ENCODE data around the gene C6orf136.

Gene C6orf136

DNA sequence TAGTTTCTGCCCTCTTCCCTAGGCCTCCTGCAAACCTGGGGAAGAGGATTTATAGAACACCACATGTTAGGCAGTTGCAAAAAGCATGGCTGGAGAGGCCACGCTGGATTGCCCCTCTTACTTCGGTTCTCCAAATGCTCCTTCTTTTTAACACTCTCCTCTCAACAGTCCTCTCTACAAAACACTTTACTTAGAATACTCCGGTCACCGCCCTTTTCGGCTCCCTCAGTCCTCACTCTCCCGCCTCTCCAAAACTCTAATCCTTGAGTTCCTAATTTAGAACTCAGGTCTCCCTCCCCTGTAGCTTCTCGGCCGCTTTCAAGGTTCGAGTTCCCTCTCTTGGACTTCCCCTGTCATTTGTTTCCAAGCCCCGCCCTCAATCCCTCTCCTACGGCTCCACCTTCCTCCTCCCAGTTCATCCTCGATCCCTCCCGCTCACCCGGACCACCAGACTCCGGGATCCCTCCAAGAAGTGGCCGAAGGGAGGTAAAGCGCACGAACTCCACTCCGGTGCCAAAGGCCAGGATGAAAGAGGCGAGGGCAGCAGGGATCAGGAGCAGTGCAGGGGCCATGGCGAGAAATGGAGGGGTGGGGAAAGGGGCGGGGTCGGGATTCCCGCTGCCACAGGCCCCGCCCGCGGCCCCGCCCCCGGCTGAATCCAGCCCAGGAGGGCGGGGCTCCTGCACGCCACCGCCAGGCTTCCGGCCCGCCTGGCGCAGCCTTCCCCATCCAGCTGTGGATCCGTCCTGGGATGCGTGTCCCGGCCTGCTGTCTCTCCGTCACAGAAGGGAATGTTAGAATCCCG is 43.7 kb downstream of the C6orf136 start, which contains the start of gene NRM:
NRM (minus strand) TSS at position 582 of the 805 bp plus-strand sequence; CDS start at position 572, 10 bp downstream.
- TF ChIP-seq, protein P1, sequence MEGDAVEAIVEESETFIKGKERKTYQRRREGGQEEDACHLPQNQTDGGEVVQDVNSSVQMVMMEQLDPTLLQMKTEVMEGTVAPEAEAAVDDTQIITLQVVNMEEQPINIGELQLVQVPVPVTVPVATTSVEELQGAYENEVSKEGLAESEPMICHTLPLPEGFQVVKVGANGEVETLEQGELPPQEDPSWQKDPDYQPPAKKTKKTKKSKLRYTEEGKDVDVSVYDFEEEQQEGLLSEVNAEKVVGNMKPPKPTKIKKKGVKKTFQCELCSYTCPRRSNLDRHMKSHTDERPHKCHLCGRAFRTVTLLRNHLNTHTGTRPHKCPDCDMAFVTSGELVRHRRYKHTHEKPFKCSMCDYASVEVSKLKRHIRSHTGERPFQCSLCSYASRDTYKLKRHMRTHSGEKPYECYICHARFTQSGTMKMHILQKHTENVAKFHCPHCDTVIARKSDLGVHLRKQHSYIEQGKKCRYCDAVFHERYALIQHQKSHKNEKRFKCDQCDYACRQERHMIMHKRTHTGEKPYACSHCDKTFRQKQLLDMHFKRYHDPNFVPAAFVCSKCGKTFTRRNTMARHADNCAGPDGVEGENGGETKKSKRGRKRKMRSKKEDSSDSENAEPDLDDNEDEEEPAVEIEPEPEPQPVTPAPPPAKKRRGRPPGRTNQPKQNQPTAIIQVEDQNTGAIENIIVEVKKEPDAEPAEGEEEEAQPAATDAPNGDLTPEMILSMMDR (conservative IDR thresholded peaks at IDR 0.05; ENCODE audit: low read depth, low read length), result no peak
- peak; percentile 74 for DNase-seq (ENCODE audit: low read depth)

DNA sequence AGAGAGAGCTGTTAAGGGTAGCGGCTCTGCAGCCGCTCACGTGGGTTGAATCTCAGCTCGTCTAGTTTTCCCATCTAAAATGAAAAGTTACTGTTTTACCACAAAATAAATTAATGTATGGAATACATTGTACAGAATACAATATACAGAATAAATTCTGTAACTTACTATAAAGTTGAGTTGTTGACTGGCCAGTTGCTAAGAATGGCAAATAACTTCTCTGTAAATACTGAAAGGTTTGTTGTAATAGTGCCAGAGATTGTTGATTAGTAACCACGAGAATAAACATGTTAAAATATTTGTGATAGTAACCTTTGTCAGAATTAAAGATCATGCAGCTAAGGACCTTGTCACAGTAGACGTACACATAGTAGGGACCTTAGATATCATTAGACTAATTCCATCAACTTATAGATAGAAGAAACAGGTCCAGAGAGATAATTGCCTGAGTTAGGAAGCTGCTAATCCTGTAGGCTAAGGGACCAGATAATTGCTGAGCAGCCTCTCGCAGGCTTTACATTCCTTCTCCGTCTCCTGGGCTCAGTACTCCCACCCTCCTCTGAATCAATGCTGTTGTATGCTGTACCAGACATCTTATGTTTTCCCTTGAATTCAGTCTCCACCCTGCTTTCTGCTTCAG is 44.4 kb downstream of the C6orf136 start:
- TF ChIP-seq, protein P1 (conservative IDR thresholded peaks at IDR 0.05; ENCODE audit: low read depth, low read length), result no peak
- H3K4me3 ChIP-seq (ENCODE audit: low read depth, low read length), result peak overlapping the region; percentile 69
- DNase-seq (ENCODE audit: low read depth), result no peak

More for the DNA sequence above, 43.7 kb downstream of the C6orf136 start, which contains the start of gene NRM:
- H3K4me3 ChIP-seq (ENCODE audit: low read depth, low read length), result peak within 1 kb of the TSS; percentile 69

DNA sequence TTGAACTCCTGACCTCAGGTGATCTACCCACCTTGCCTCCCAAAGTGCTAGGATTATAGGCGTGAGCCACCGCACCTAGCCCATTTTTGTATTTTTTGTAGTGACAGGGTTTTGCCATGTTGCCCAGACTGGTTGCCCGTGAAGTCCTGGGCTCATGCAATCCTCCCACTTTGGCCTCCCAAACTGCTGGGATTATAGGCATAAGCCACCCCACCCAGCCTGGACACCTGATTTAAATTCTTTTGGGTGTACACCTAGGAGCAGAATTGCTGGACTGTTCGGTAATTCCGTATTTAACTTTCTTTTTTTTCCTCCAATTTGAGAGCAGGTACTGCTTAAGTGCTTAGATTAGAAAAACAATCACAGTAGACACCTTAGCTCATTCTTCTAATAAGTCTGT is 49.5 kb downstream of the C6orf136 start:
- H3K4me3 ChIP-seq (ENCODE audit: low read depth, low read length), result no peak overlapping the region
- TF ChIP-seq, protein P1 (conservative IDR thresholded peaks at IDR 0.05; ENCODE audit: low read depth, low read length), result no peak
- no peak for DNase-seq (ENCODE audit: low read depth)

DNA sequence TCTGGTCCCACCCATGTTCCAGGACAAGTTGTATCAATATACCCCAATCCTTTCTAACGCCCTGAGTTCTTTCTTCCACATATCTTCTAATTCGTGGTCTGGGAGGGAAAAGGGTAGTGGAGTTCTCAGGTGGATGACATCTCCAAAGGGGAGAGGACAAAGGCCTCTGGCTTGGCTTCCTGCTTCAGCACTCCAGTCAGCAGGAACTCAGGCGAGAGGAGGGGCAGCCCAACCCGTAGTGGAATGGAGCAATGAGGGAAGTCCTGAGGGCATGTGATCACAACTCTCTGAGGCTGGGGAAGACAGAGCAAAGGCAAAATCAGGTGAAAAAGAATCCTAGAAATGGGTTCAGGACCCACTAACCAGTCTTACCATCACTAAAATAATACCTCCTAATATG is 53.4 kb downstream of the C6orf136 start:
- no peak overlapping the region for H3K4me3 ChIP-seq (ENCODE audit: low read depth, low read length)
- TF ChIP-seq, protein P1 (conservative IDR thresholded peaks at IDR 0.05; ENCODE audit: low read depth, low read length), result no peak
- DNase-seq (ENCODE audit: low read depth), result no peak
